HG02885 (cell line): ENCODE measurements around the gene TBPL2.
"Not testable (repeated sequence)": the region's sequence is repeated elsewhere in the genome, so short reads cannot be mapped to it uniquely, and the experiment has no call there.

Experiments used
- ATAC-seq: cut with Tn5 transposase; IDR thresholded peaks from one replicate; pipeline ENCODE4 v1.9.1; 2021; ENCODE audit warnings: mild to moderate bottlenecking; ENCODE audit not compliant: unreplicated experiment, poor library complexity

Gene TBPL2

GRCh38 chr14:55446127-55446736, 5.8 kb upstream of the TBPL2 start:
- ATAC-seq: no peak

- ATAC-seq: no peak
Observed at GRCh38 chr14:55441286-55441685, 870 bp upstream of the TBPL2 start.

- no peak for ATAC-seq
Observed at GRCh38 chr14:55438066-55438683, 2.2 kb downstream of the TBPL2 start.

GRCh38 chr14:55436931-55437330, 3.5 kb downstream of the TBPL2 start:
- no peak for ATAC-seq

GRCh38 chr14:55436519-55436918, 3.9 kb downstream of the TBPL2 start:
- ATAC-seq: no peak

- no peak for ATAC-seq
Observed at GRCh38 chr14:55434805-55435174, 5.6 kb downstream of the TBPL2 start.

GRCh38 chr14:55433880-55434804, 6.3 kb downstream of the TBPL2 start:
- no peak for ATAC-seq

GRCh38 chr14:55432628-55433027, 7.8 kb downstream of the TBPL2 start:
- ATAC-seq: no peak

- ATAC-seq: no peak
Observed at GRCh38 chr14:55430024-55430690, 10.3 kb downstream of the TBPL2 start.

GRCh38 chr14:55427439-55427838, 13.0 kb downstream of the TBPL2 start:
- no peak for ATAC-seq

GRCh38 chr14:55426891-55427290, 13.5 kb downstream of the TBPL2 start:
- ATAC-seq: no peak

- ATAC-seq: no peak
Observed at GRCh38 chr14:55425091-55425490, 15.3 kb downstream of the TBPL2 start.

GRCh38 chr14:55423969-55424368, 16.4 kb downstream of the TBPL2 start:
- no peak for ATAC-seq

GRCh38 chr14:55422338-55422737, 18.1 kb downstream of the TBPL2 start:
- not testable (repeated sequence) for ATAC-seq

- no peak for ATAC-seq
Observed at GRCh38 chr14:55419663-55420062, 20.8 kb downstream of the TBPL2 start.

GRCh38 chr14:55418411-55418810, 22.0 kb downstream of the TBPL2 start:
- ATAC-seq: no peak

- ATAC-seq: no peak
Observed at GRCh38 chr14:55417955-55418354, 22.5 kb downstream of the TBPL2 start.

- ATAC-seq: no peak
Observed at GRCh38 chr14:55416866-55417265, 23.6 kb downstream of the TBPL2 start.

GRCh38 chr14:55414551-55414950, 25.9 kb downstream of the TBPL2 start:
- ATAC-seq: no peak

GRCh38 chr14:55412676-55413075, 27.7 kb downstream of the TBPL2 start:
- ATAC-seq: no peak
